Iris pigment epithelial cell (primary cell): ENCODE data around the gene LY6G6D.
A peak's percentile ranks its signal among the peaks of the same experiment; 100 is the strongest.

Source experiments
- DNase-seq: peaks from one replicate; pipeline ENCODE4 v3.0.0-alpha.2; 2011; ENCODE audit warnings: low read depth

LY6G6D gene

GRCh38 chr6:31720196-31720770, 5.1 kb downstream of the LY6G6D start:
- no peak for DNase-seq

DNA sequence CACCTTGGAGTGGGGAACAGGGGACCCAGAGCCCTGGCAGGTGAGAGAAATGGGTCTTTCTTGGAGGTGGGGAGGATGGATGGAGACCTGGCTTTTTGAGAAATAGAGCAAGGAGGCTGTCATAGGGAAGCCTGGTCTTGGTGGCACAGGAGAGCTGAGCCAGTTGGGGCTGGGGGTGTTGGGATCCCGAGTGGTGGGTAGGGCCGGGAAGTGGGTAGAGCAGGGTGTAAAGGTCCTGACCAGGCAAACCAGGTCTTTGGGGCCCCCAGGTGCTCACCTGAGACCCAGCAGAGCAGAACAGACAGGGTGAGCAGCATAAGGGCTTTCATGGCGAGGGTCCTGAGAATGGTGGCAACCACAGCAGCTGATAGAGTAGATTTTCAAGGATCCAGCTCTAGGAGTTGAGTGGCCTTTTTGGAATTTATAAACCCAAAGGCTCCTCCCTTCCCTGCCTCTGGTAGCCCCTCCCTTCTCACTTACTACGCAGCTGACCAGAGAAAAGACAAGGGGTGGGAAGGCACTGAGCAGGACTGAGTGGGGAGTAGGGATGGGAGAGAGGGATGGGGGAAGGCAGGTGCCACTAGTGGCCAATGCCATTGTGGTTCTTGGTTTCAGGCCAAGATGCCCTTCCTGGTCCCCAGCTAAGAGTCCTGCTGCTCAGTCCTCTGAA, 6.3 kb downstream of the LY6G6D start, which contains the start of gene LY6G6C:
LY6G6C (minus strand) TSS at position 396 of the 670 bp plus-strand sequence; CDS start at position 329, 67 bp downstream.
- DNase-seq: no peak

- DNase-seq: no peak
Observed at GRCh38 chr6:31722173-31722572, 7.0 kb downstream of the LY6G6D start.

DNA sequence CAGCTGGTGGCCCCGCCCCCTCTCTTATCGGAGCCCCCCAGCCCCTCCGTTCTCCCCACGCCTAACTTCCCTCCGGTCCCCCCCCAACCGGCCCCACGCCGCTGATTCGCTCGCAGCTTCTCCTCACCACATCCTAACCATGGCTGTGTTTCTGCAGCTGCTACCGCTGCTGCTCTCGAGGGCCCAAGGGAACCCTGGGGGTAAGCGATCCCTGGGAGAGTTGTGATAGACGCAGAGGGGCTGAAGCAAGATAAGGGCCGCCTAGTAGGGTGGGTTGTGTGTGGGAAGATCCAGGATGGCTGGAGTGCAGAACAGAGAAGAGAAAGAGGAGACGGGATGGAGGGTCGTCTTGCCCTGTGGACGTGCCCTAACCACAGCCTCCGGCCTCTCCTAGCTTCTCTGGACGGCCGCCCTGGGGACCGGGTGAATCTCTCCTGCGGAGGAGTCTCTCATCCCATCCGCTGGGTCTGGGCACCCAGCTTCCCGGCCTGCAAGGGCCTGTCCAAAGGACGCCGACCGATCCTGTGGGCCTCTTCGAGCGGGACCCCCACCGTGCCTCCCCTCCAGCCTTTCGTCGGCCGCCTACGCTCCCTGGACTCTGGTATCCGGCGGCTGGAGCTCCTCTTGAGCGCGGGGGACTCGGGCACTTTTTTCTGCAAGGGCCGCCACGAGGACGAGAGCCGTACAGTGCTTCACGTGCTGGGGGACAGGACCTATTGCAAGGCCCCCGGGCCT, 8.3 kb downstream of the LY6G6D start, which contains the start of gene MPIG6B:
MPIG6B (plus strand) TSS at position 129 of the 735 bp plus-strand sequence; CDS start at position 140, 11 bp downstream.
- no peak for DNase-seq

GRCh38 chr6:31723980-31724691, 9.0 kb downstream of the LY6G6D start:
- no peak for DNase-seq

DNA sequence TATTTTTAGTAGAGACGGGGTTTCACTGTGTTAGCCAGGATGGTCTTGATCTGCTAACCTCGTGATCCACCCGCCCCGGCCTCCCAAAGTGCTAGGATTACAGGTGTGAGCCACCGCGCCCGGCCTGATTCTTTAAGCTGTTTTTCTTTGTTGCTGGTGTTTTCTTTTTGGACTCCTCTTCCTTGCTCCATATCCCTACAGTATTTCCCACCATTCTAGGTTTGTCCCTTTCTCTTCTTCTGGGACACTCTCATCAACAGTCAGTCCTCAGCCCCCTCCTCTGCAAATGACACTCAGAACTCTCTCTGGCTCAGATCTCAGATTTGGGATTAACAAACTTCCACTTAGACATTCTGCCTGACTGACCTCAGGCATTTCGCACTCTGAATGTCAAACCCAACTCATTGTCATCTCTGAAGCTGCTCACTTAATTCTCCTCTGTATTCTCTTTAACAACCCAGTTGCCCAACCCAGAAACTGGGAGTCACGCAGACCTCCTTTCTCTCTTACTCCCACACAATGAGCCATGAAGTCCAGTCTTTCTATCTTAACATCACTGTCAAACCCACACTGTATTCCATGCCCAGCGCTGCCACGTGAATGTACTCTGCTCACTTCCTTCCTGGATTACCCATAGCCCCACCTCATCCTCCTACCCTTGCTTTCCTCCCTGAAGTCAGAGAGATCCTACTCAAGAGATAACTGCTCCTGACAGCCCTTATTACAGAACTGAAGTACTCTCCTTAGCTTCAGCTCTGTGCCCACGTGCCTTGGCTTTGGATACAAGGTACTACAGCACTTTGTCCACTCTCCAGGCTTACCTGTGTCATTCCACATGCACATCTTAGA, 10.6 kb downstream of the LY6G6D start:
- DNase-seq: peak; percentile 40

DNA sequence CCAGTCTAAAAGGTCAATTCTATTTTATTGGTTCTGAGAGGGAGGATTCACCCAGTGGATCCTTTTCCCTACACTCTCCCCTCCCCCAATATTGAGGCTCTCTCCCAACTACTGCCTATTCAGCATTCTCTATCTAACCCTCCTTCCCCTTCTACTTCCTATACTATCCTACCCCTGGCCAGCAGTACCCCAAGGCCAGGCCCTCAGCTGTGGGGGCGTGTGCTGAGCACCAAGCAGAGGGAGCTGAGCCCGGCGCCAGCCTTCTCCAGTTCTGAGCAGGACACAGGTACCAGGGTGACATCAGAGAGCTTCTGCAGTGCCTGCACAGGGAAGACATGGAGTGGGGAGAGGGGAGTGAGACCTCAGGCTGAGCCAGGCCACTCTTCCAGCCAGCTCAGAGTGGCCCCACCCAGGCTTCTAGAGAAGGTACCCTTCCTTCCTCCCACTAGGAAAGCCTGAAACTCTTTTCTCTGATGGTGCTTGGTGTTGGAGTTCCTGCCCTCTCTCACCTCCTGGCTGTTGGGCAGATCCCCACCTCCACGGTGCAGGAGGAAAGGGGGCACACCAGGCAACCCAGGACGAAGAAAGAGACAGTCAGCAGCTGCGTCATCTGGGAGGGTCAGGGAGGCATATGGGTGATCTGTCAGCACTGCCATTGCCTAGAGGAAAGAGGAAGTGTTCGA, 12.0 kb downstream of the LY6G6D start:
- no peak for DNase-seq

DNA sequence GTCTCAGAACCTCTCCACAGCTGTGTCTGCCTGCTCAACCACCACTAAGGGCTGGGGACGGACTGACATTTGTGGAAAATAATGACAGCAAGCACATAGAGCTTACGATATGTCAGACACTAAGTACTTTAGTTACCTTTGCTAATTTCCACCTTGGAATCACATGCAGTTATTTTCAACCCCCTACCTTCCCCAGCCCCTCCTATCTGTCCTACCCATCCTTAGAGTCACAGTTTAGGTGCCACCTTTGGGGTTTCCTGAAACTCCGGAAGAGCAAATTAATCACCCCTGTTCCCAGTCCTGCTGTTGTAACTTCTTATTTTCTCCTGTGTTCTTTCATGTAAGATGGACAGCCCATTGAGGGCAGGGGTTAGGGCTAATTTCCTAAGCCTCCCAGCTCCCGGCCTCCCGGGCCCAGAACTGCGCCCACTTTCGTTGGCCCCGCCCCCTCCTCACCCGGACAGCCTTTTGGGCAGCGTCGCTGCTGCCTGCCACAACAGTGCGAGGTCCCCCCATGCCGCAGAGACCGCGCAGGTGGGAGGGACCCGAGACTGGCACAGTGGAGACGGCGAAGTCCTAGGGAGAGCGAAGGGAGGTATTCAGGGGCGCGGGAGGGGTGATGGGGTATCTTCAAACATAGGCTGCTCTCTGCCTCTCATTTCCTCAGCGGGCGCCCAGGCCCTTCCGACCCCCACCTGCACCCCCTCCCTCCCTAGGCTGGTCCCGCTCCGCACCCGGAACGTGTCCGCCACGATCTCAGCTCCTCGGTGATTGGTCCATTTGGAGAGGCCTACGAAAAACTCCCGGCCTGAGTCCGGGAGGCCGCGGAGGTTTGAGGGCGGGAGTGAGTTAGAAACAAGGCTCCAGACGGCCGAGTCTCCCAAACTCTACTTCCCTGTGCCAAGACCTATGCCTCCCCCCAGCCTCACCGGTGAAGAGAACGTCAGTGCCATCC, 12.8 kb downstream of the LY6G6D start:
- no peak for DNase-seq

GRCh38 chr6:31728767-31729514, 13.8 kb downstream of the LY6G6D start, which contains the start of gene DDAH2:
Gene DDAH2, minus strand, starts transcription at chr6:31729299. Its CDS starts 138 bp downstream, at chr6:31729161.
- no peak for DNase-seq

DNA sequence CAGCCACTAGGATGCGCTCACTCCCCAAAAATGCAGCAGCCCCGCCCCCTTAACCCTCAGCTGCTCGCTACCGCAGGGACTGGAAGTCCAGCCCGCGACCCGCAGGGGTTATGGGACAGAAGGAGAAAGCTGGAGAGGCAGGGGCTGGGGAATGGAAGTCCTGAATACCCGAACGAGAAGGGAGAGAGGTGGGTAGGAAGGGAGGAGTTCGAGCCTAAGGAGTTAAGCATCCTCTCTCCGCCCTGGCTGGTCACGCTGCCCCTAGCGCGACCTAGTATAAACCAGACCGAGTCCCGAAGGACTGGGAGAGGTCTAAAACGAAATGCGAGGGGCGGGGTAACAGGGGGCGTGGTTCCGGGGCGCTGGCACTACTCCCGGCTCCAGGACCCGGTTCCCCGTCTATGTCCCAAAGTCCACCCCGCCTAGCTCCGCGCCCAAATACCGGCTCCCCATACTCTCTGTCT, 14.4 kb downstream of the LY6G6D start:
- peak; percentile 90 for DNase-seq

DNA sequence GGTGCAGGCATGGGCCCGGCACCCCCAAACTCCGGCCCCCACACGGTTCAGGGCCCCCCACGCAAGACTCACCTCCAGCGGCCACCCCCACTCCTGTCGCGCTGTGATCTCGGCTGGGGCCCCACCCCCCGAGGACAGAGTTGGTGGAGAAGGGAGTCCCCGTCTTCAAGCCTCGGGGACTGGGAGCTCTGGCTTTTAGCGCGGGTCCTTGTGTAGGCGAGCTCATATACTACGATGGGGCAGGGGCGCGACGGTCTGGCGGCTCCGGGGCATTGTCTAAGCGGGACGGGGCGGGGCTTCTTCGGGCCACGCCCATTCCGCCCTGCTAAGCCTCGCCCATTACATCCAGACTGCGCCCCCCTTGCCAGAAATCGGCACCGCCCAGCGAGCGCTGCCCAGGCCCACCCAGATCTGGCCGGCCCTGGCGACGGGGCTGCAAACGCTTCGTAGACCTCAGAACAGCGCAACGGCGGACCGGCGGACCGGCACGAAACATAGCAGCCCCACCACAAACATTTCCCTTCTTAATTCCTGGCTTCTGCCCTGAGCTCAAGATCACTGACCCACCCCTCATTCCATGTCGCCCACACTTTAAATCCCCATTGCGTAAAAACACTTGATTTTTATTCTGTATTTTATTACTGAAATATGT, 15.0 kb downstream of the LY6G6D start:
- peak; percentile 89 for DNase-seq

DNA sequence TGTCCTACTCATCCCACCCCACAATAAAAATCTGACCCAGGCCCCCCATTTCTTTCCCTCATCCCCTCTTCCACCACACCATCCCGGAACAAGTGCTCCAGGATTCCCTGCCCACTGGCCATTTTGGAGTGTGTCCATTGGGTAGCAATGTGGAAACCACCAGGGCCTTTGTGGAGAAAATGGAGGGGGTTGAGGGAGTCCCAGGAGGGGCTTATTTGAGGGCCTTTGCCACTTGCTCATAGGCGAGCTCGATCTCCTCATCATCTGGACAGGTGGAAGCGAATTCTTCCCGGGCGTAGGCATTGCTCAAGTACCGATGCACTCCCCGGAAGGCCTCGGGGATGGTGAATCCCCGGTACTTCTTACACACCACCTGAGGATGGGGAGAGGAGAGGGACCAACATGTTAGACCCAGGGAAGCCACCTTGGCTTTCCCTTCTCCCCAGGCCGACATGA, 15.5 kb downstream of the LY6G6D start:
- DNase-seq: no peak

GRCh38 chr6:31732029-31732428, 16.9 kb downstream of the LY6G6D start:
- DNase-seq: no peak

DNA sequence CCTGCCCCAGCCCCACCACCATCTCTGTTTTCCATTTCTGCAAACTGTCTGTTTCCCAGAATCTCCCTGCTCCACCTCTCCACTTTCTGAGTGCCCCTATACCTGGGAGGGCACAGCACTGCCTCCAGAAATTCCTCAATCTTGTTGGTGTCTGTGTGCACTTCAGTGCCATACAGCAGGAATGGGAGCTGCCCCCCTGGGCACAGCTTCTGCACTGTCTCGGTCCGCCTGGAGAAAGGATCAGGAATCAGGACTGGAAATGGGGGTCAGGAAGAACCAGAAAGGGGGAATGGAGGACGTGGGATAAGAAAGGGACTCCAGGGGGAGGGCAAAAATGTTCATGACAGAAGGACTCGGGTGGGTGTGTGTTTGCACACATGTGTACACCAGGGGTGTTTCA, 18.6 kb downstream of the LY6G6D start:
- no peak for DNase-seq

GRCh38 chr6:31734247-31734820, 19.2 kb downstream of the LY6G6D start:
- no peak for DNase-seq

DNA sequence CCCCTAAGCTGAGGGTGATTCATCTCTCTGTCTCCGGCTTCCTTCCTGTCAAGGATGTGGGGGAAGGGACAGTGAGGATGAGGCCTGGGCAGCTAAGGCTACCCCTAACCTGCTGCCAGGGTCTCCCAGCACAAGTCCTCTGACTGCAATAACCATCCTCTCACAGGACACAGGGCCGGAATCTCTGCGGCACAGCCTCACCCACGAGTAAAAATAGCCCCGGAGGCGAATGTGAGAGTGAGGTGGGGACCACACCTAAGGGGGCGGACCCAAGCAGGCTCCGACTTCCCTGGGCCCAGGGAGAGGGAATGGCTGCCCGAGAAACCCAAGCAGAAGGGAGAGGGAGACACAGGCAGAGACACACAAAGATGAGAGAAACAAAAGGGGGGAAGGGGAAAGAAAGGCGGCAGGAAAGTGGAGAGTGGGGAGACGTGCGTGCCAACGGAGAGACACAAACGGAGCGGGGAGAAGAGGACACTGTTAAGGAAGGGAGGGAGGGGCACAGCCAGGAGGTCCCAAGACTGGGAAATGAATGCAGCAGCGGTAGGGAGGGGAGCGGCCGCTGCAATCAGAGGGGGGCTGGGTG, 19.8 kb downstream of the LY6G6D start:
- DNase-seq: peak; percentile 79
